ENCODE data around the gene LRRC17. TPM values are rescaled to one million over a fixed set of nuclear protein-coding genes. Genes with fewer than 3 reads are reported as not detected.

LRRC17 gene
- total and polyA plus RNA-seq, 10 of the 15 experiments (the other 5 are each of a cell fraction or from before 2014, with no cell fraction given) = 0.06 to 0.31 (median 0.10) TPM; not detected in 5

DNA sequence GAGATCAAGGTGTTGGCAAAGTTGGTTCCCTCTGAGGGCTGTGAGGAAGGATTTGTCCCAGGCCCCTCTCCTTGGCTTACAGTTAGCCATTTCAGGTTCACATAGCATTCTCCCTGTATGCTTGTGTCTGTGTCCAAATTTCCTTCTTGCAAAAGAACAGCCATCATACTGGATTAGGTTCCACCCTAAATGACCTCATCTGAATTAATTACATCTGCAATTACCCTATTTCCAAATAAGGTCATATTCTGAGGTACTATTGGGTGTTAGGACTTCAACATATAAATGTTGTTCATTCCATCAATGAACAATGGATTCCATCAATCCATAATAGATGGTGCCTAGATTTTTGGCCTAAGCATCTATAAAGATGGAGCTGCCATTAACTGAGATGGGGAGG, 16.2 kb upstream of the LRRC17 start:
- no peaks in the 10 kb centered on the region for H3K9me3 ChIP-seq (replicated peaks; ENCODE audit: control insufficient read depth, insufficient read depth, low read length)
- ATAC-seq (no peak), DNase-seq (ENCODE audit: low read depth, low spot score) (no peak), FAIRE-seq (no peak)
- H3K4me3 ChIP-seq = no peak overlapping the region
- ChIA-PET POLR2A (no interaction called here), CTCF (no interaction called here), SMC1A (ENCODE audit: uncharacterized antibody, unreplicated experiment) (no interaction called here), RAD21 (ENCODE audit: unreplicated experiment) (no interaction called here)
- no peaks in the 10 kb centered on the region for H3K79me2 ChIP-seq (ENCODE audit: control insufficient read depth, insufficient read depth, low read length)
- no TSS peak for BruUV-seq (replicated peaks)
- in situ Hi-C loops (cut with MboI) (no loop called here), intact Hi-C loops (cut with micrococcal nuclease; ENCODE audit: unreplicated experiment) (no loop called here)
- no peaks in the 10 kb centered on the region for H4K20me1 ChIP-seq (ENCODE audit: control insufficient read depth, insufficient read depth)
- H3K27ac ChIP-seq (ENCODE audit: control insufficient read depth, insufficient read depth) = no peak overlapping the region
- H3K27me3 ChIP-seq (replicated peaks in 1 of 2; ENCODE audit: control insufficient read depth in 2 of 2, insufficient read depth in 2 of 2, low read length in 1 of 2) = no peaks in the 10 kb centered on the region
- H3K4me1 ChIP-seq (ENCODE audit: control insufficient read depth, insufficient read depth, low read length) = no peaks in the 10 kb centered on the region
- TF ChIP-seq IRF4 (IDR thresholded peaks at IDR 0.05; ENCODE audit: low read depth, low read length) (no peak), CBFB (IDR thresholded peaks at IDR 0.05; ENCODE audit: low read depth) (no peak), SMC3 (IDR thresholded peaks at IDR 0.05; ENCODE audit: borderline replicate concordance, low read length) (no peak), ZNF384 (IDR thresholded peaks at IDR 0.05; ENCODE audit: borderline replicate concordance, low read depth, low read length) (no peak), EED (IDR thresholded peaks at IDR 0.05; ENCODE audit: low read depth) (no peak), SREBF1 (IDR thresholded peaks at IDR 0.05; ENCODE audit: low read length) (no peak), ETV6 (conservative IDR thresholded peaks at IDR 0.05 in 1 of 2, IDR thresholded peaks at IDR 0.05 in 1 of 2; ENCODE audit: borderline replicate concordance in 1 of 2, low read depth in 1 of 2) (no peak), JUNB (IDR thresholded peaks at IDR 0.05) (no peak), STAT3 (IDR thresholded peaks at IDR 0.05; ENCODE audit: low read depth, low read length) (no peak), GATAD2B (conservative IDR thresholded peaks at IDR 0.05; ENCODE audit: low read depth) (no peak), ZNF622 (IDR thresholded peaks at IDR 0.05) (no peak), HDAC2 (IDR thresholded peaks at IDR 0.05) (no peak)
- TF ChIP-seq, protein P1, sequence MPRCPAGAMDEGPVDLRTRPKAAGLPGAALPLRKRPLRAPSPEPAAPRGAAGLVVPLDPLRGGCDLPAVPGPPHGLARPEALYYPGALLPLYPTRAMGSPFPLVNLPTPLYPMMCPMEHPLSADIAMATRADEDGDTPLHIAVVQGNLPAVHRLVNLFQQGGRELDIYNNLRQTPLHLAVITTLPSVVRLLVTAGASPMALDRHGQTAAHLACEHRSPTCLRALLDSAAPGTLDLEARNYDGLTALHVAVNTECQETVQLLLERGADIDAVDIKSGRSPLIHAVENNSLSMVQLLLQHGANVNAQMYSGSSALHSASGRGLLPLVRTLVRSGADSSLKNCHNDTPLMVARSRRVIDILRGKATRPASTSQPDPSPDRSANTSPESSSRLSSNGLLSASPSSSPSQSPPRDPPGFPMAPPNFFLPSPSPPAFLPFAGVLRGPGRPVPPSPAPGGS (IDR thresholded peaks at IDR 0.05; ENCODE audit: borderline replicate concordance, insufficient read depth, low read depth, low read length, poor library complexity, severe bottlenecking) = no peak
- TF ChIP-seq, protein P2, sequence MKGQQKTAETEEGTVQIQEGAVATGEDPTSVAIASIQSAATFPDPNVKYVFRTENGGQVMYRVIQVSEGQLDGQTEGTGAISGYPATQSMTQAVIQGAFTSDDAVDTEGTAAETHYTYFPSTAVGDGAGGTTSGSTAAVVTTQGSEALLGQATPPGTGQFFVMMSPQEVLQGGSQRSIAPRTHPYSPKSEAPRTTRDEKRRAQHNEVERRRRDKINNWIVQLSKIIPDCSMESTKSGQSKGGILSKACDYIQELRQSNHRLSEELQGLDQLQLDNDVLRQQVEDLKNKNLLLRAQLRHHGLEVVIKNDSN (IDR thresholded peaks at IDR 0.05; ENCODE audit: borderline replicate concordance, extremely low read length, insufficient read depth, low read depth, low read length) = no peak
- H3K4me2 ChIP-seq (ENCODE audit: control insufficient read depth, insufficient read depth) = no peak overlapping the region
- H3K36me3 ChIP-seq (ENCODE audit: control insufficient read depth in 2 of 2, insufficient read depth in 2 of 2, low read length in 1 of 2) = no peaks in the 10 kb centered on the region
- no peak overlapping the region for H3K9ac ChIP-seq (ENCODE audit: control insufficient read depth, insufficient read depth, low read length)
- no peak overlapping the region for H2AFZ ChIP-seq (ENCODE audit: control insufficient read depth, low read depth, low read length)

Data from GM12878 (cell line).